Activated CD8-positive, alpha-beta memory T cell treated with anti-CD3 and anti-CD28 coated beads, Interleukin-2, amount 10 ng/mL, durations not matched to agents 7 days and 5 days (primary cell): ENCODE data around the gene OSBPL5. TPM values are rescaled to one million over a fixed set of nuclear protein-coding genes. Genes with fewer than 3 reads are reported as not detected.

Source experiments
- ATAC-seq: fragments of 150-1000 bp; cut with Tn5 transposase; one replicate; pipeline ENCODE4 v1.10.0; 2021; ENCODE audit warnings: moderate library complexity
- CTCF ChIA-PET: fragments of 350-600 bp; sonication (Branson Sonifier 250); formaldehyde crosslinking; loops from one replicate; lab custom pipeline; 2021; ENCODE audit warnings: antibody characterized with exemption; lab: Charles Lee
- DNase-seq: peaks from one replicate; pipeline ENCODE4 v3.0.0-alpha.2; 2020
- H3K27ac Mint-ChIP-seq: one replicate; pipeline ENCODE4 v1.8.0; 2021; ENCODE audit warnings: mild to moderate bottlenecking, mixed read lengths
- H3K27me3 Mint-ChIP-seq: one replicate; pipeline ENCODE4 v1.8.0; 2021; ENCODE audit warnings: mixed read lengths
- H3K36me3 Mint-ChIP-seq: one replicate; pipeline ENCODE4 v1.8.0; 2021; ENCODE audit warnings: mild to moderate bottlenecking, mixed read lengths
- H3K4me1 Mint-ChIP-seq: one replicate; pipeline ENCODE4 v1.8.0; 2021; ENCODE audit warnings: mixed read lengths
- H3K4me3 Mint-ChIP-seq: one replicate; pipeline ENCODE4 v1.8.0; 2021; ENCODE audit warnings: mild to moderate bottlenecking, moderate library complexity, mixed read lengths
- H3K9me3 Mint-ChIP-seq: one replicate; pipeline ENCODE4 v1.8.0; 2022; ENCODE audit warnings: low read depth, mixed read lengths
- total RNA-seq, 2 experiments: library from RNA; stranded (reverse); gene quantifications; one replicate each; pipeline ENCODE4 v1.2.3, GENCODE V29; 2021

OSBPL5 gene
- total RNA-seq, 2 experiments from 2014 or later: 2.5 to 2.6 TPM

DNA sequence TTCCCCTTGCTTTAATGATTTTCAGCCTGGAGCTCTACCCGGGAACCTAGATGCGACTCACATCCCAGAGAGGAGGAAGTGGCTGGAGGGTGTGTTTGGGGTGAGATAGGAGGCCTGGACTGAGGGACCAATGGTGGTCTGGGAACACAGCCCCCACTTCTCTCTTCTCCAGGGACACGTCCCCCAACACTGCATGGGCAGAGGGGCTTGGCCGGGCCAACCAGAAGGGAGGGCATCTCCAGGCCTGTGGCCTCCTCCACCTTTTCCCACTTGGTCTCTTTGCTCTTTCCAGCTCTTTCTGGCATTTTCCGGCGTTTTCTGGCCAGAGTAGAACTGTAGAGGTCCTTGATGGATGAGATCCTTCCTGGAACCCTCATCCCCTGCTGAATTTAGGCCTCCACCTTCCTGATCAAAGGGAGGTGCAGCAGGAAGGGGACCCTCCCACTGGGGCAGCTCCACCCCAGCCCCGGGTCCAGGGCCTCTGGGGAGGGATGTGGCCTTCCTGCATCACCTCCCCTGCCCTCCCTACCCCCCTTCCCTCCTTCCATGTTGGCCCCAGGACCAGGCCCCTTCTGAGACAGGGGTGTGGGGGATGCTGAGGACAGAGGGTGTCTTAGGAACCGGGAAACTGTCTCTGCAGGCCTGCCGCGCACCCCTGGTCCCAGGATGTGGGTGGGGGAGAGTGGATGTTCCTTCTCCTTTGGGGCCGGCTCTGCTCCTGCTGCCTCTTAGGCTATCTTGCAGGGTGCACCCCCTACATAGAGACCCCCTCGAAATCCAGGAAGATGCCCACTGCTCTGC, 29.1 kb upstream of the OSBPL5 start:
- Mint-ChIP-seq H3K27me3 (no peaks in the 10 kb centered on the region), H3K36me3 (no peaks in the 10 kb centered on the region), H3K9me3 (no peaks in the 10 kb centered on the region), H3K4me3 (no peak overlapping the region), H3K27ac (no peak overlapping the region), H3K4me1 (no peaks in the 10 kb centered on the region)
- DNase-seq: no peak
- CTCF ChIA-PET: no interaction called here
- ATAC-seq: no peak

DNA sequence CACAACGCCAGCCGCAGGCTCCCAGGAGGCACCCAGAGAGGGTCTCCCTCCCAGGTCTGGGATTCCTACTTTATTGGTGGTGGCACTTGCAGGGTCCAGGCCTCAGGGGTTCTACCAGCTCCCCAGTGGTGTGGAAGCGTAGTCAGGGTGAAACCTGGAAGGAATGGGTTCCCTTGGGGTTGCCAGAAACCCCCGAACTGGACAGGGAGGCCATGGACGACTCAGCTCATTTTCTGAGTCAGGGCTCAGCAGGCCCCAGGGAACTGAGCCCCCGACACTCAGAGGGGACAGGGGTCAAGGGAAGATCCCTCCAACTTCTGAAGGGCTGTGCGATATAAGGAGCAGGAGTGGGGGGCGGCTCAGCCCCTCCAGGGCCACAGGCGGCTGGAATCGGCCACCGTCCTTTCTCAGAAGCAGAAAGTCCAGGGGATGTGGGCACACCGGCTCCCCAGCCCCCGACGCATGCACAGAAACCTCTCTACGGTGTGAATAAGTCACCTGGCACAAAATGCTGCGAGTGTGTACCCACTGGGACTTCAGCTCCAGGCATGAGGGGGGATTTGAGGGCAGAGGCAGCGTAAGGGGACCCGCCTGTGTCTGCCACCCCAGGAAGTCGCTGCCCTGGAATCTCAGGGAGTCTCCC, 28.4 kb upstream of the OSBPL5 start:
- ATAC-seq: no peak
- H3K4me3 Mint-ChIP-seq: no peak overlapping the region
- no peaks in the 10 kb centered on the region for H3K9me3 Mint-ChIP-seq
- DNase-seq: no peak
- CTCF ChIA-PET: no interaction called here
- H3K27ac Mint-ChIP-seq: no peak overlapping the region
- H3K36me3 Mint-ChIP-seq: no peaks in the 10 kb centered on the region
- H3K4me1 Mint-ChIP-seq: no peaks in the 10 kb centered on the region
- no peaks in the 10 kb centered on the region for H3K27me3 Mint-ChIP-seq

DNA sequence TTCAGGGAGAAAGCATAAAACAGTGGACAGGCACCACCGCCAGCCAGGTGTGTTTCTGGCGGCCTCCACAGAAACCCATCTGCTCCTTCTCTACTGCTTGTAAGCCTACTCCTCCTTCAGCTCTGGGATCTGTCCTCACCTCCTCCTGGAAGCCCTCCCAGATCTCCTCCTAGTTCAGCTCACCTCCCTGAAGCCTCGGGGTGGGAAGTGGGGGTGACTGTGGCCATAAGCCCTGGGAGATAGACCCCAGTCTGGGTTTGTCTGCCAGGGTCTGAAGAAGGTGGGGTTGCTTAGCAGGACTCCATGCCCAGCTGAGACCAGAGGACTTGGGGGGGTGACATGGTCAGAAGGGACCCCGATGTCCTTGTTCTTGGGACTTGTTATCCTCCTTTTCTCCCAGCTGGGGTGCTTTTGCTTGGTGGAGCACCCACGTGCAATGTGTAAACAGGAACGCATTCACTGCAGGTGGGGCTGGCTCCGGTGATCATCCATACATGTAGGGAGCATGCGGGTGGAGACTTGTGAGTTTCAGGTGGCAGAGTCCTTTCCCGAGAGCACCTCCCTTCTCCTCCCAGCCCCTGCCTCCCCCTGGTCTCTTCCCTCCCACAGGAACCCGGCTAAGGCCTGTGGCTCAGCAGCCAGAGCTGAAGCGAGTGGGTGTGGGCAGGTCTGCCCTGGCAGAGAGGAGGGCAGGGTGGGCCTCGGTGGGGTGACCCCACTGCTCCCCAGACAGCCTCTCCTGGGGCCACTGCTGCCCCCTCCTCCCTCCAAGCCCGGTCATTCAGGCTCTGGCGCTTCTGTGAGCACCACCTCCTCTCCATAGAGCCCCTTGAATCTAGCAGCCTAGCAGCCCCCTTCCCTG, 27.6 kb upstream of the OSBPL5 start:
- Mint-ChIP-seq H3K9me3 (no peaks in the 10 kb centered on the region), H3K27ac (no peak overlapping the region), H3K4me3 (no peak overlapping the region), H3K36me3 (no peaks in the 10 kb centered on the region), H3K4me1 (no peaks in the 10 kb centered on the region), H3K27me3 (no peaks in the 10 kb centered on the region)
- ATAC-seq: no peak
- DNase-seq: no peak
- CTCF ChIA-PET: no interaction called here

DNA sequence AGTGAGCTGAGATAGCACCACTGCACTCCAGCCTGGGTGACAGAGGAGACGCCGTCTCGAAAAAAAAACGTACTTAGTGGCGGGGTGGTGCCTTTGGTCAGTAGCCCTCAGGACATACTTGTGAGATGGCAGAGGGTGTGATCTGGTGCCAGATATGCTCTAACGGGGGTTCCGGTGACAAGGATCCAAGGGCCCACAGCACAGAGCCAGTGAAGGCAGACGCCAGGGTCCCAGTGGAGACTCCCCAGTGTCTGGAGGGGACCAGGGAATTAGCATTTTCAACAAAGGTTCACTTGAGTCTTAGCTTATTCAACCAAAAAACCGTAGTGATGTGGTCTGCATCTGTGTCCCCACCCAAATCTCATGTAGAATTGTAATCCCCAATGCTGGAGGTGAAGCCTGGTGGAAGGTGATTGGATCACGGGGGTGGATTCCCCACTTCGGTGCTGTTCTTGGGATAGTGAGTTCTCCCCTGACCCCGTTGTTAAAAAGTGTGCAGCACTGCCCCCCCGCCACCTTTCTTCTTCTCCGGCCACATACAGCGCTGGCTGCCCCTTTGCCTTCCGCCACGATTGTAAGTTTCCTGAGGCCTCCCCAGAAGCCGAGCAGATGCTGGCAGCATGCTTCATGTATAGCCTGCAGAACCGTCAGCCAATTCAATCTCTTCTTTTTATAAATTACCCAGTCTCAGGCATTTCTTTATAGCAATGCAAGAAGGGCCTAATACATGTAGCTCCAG, 26.6 kb upstream of the OSBPL5 start:
- H3K9me3 Mint-ChIP-seq: no peaks in the 10 kb centered on the region
- no peak for DNase-seq
- no peak overlapping the region for H3K27ac Mint-ChIP-seq
- H3K36me3 Mint-ChIP-seq: no peaks in the 10 kb centered on the region
- no peak for ATAC-seq
- no peaks in the 10 kb centered on the region for H3K27me3 Mint-ChIP-seq
- no peaks in the 10 kb centered on the region for H3K4me1 Mint-ChIP-seq
- H3K4me3 Mint-ChIP-seq: no peak overlapping the region
- CTCF ChIA-PET: no interaction called here

DNA sequence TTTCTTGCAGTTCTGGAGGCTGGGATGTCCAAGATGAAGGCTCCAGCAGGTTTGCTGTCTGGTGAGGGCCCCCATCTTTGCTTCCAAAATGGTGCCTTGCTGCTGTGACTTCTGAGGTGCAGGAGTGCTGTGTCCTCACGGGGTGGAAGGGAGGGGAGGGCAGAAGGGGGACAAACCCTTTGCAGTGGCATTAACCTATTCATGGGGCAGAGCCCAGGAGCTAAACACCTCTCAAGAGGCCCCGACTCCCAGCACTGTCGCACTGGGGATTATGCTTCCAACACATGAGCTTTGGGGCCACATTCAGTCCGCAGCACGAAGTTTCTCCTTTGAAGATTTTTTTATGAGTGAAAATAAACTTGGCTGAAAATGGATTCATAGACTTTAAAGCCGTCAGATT, 25.5 kb upstream of the OSBPL5 start:
- Mint-ChIP-seq H3K36me3 (no peaks in the 10 kb centered on the region), H3K27ac (no peak overlapping the region), H3K4me3 (no peak overlapping the region), H3K9me3 (no peaks in the 10 kb centered on the region), H3K4me1 (no peaks in the 10 kb centered on the region), H3K27me3 (no peaks in the 10 kb centered on the region)
- no peak for ATAC-seq
- DNase-seq: no peak
- CTCF ChIA-PET: no interaction called here

DNA sequence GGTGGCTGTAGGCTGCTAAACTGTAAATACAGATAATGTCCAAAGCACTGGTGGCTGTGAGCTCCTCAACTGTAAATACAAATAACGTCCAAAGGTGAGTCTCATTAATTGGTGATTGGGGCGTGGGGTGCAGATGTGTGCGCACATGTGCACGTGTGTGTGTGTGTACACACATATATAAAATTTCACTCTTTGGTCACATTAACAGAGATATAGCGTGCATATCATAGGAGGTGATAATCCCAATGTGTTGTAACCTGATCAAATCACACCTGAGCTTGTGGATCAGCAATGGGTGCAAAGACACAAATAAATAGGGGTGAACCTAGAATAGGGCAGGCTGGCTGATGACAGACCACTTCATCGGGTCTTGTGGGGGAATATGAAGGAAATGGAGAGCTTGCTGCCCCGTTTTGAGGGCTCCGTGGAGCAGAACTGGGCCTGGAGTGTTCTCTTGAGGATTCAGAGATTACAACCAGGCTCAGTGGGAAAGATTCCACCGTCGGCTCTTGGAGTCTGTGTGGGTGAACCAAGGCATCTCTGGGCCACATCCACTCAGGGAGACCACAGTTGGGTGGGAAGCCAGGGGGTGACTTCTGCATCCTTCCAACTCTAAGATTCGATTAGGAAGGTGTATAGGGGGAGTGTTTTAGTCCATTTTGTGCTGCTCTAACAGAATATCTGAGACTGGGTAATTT, 24.9 kb upstream of the OSBPL5 start:
- no peaks in the 10 kb centered on the region for H3K9me3 Mint-ChIP-seq
- no peaks in the 10 kb centered on the region for H3K27me3 Mint-ChIP-seq
- CTCF ChIA-PET: no interaction called here
- H3K4me1 Mint-ChIP-seq: no peaks in the 10 kb centered on the region
- no peak for DNase-seq
- no peak for ATAC-seq
- H3K4me3 Mint-ChIP-seq: no peak overlapping the region
- no peak overlapping the region for H3K27ac Mint-ChIP-seq
- no peaks in the 10 kb centered on the region for H3K36me3 Mint-ChIP-seq

DNA sequence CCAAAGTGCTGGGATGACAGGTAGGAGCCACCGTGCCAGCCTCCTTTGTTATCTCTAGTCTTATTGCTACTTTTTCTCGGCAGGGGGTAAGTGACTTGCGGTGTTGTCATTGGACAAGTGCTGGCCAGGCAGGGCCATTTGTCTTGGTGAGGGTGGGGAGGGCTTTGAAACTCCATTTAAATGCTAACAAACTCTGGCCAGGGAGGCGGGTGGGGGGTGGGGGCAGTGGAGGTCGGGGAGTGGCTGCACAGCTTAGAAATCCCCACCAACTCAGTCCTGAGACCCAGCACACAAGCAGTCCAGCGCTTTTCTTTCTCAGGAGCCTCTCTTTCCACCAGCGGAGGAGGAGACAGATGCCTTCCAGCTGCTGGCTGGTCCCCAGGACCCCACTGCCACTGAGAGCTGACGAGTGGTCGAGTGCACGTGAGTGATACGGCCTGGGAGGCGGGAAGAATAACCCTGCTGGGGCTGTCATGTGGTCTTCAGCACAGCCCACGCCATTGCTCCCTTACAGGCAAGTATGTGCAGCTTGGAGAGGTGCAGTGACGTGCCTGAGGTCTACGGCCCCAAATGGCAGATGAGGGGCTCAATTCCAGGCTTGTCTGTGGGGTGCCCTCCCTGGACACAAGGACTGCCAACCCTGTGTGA, 24.2 kb upstream of the OSBPL5 start:
- DNase-seq (no peak), ATAC-seq (no peak)
- no peak overlapping the region for H3K27ac Mint-ChIP-seq
- H3K4me3 Mint-ChIP-seq: no peak overlapping the region
- no peaks in the 10 kb centered on the region for H3K27me3 Mint-ChIP-seq
- CTCF ChIA-PET: no interaction called here
- H3K9me3 Mint-ChIP-seq: no peaks in the 10 kb centered on the region
- H3K36me3 Mint-ChIP-seq: no peaks in the 10 kb centered on the region
- H3K4me1 Mint-ChIP-seq: no peaks in the 10 kb centered on the region

DNA sequence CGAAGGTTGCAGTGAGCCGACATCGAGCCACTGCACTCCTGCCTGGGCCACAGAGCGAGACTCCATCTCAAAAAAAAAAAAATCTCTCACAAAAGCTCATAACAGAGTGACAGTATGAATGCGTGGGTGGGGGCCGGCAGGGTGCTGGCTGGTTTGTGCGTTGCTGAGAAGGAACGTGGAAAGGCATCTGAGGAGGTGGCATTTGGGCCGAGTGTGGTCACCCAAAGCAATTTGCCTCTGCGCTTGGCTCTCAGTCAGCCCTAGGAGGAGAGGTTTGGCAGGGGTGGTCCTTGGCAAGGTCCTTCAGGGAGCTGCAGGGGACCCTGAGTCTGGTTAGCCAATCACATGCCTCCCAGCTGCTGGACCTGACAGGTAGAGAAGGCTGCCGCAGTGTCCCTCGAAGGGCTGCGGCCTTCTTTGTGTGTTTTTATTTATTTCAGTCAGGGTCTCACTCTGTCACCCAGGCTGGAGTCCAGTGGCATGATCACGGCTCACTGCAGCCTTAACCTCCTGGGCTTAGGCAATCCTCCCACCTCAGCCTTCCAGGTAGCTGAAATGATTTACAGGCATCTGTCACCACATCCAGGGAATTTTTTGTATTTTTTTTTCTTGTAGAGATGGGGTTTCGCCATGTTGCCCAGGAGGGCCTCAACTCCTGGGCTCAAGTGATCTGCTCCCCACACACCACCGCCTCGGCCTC, 23.5 kb upstream of the OSBPL5 start:
- CTCF ChIA-PET: no interaction called here
- no peaks in the 10 kb centered on the region for H3K9me3 Mint-ChIP-seq
- DNase-seq (no peak), ATAC-seq (no peak)
- H3K27ac Mint-ChIP-seq: no peak overlapping the region
- no peak overlapping the region for H3K4me3 Mint-ChIP-seq
- H3K36me3 Mint-ChIP-seq: no peaks in the 10 kb centered on the region
- no peaks in the 10 kb centered on the region for H3K4me1 Mint-ChIP-seq
- no peaks in the 10 kb centered on the region for H3K27me3 Mint-ChIP-seq

DNA sequence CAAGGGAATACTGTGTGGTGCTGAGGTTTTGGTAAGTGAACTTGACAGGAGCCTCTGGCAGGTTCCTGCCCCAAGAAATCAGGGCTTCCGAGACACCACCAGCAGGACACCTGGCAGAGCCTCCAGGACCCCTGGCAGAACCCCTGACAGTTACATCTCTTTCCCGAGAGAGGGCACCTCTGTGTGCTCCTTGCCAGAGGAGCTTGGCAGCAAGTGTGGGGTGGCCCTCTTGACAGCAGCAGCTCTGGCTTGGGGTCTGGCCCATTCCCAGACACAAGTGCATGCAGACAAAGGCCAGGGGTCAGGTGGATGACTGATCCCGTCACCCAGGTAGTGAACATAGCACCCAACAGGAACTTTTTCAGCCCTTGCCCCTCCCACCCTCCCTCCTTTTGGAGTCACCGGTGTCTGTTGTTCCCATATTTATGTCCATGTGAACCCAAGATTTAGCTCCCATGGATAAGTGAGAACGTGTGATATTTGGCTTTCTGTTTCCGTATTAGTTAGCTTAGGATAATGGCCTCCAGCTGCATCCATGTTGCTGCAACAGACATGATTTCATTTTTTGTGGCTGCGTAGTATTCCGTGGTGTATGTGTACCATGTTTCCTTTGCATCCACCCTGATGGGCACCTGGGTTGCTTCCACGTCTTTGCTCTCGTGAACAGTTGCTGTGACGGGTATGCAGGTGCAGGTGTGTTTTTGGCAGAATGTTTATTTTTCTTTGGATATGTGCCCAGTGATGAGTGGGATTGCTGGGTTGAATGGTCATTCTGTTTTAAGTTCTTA, 21.2 kb upstream of the OSBPL5 start:
- H3K4me1 Mint-ChIP-seq: no peaks in the 10 kb centered on the region

DNA sequence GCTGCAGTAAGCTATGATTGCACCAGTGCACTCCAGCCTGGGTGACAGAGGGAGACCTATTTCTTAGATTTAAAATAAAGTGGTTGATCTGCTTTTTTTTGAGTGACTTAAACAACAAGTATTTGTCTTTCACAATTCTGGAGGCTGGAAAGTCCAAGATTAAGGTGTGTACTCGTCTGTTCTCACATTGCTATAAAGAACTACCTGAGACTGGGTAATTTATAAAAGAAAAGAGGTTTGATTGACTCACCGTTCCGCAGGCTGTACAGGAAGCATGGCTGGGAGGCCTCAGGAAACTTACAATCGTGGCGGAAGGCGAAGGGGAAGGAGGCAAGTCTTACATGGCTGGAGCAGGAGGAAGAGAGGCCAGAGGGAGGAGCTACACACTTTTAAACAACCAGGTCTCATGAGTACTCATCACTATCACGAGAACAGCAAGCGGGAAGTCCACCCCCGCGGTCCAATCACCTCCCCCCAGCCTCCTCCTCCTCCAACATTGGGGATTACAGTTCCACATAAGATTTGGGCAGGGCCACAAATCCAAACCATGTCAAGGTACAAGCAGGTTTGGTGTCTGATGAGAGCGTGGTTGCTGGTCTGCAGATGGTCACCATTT, 19.7 kb upstream of the OSBPL5 start:
- H3K9me3 Mint-ChIP-seq: no peaks in the 10 kb centered on the region
- DNase-seq (no peak), ATAC-seq (no peak)
- H3K4me3 Mint-ChIP-seq: no peak overlapping the region
- no peaks in the 10 kb centered on the region for H3K27me3 Mint-ChIP-seq
- CTCF ChIA-PET: no interaction called here
- H3K27ac Mint-ChIP-seq: no peak overlapping the region
- H3K36me3 Mint-ChIP-seq: no peaks in the 10 kb centered on the region
- no peaks in the 10 kb centered on the region for H3K4me1 Mint-ChIP-seq

More for the DNA sequence above, 21.2 kb upstream of the OSBPL5 start:
- no peaks in the 10 kb centered on the region for H3K36me3 Mint-ChIP-seq
- ATAC-seq (no peak), DNase-seq (no peak)
- H3K27me3 Mint-ChIP-seq: no peaks in the 10 kb centered on the region
- CTCF ChIA-PET: no interaction called here
- H3K9me3 Mint-ChIP-seq: no peaks in the 10 kb centered on the region
- H3K27ac Mint-ChIP-seq: no peak overlapping the region
- no peak overlapping the region for H3K4me3 Mint-ChIP-seq

DNA sequence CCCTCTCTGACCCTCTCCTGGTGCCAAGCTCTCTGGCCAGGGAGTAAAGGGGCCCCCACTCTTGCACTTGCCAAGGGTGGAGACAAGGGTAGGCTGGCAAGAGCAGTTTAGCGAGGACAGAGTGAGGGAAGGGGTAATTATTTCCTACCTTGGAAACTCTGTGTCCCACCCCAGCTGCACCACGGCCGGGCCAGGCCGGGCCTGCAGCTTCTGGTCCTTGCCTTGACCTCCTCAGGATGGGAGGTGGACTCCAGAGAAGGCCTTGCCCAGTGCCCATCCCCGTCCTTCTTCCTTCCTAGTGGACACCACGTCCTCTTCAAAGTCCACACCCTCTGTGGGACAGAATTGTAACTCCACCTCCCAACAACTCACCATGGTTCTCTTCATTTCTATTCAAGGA, 18.4 kb upstream of the OSBPL5 start:
- Mint-ChIP-seq H3K27ac (no peak overlapping the region), H3K9me3 (no peaks in the 10 kb centered on the region), H3K27me3 (no peaks in the 10 kb centered on the region), H3K4me1 (no peaks in the 10 kb centered on the region), H3K4me3 (no peak overlapping the region), H3K36me3 (no peaks in the 10 kb centered on the region)
- ATAC-seq (no peak), DNase-seq (no peak)
- CTCF ChIA-PET: no interaction called here
